Right lobe of liver (tissue), 4 donors: Measurements from ENCODE around the gene SRD5A3.

ENCODE experiments used
- CTCF ChIP-seq, 4 donors: fragments of 200-600 bp in 3 of 4; fragments of 450-650 bp in 1 of 4; IDR thresholded peaks; one replicate each; pipeline versions ENCODE4 v1.5.1 to v1.8.0; 2016 to 2022; ENCODE audit warnings: antibody characterized with exemption in 4 of 4, mild to moderate bottlenecking in 2 of 4
- POLR2A ChIP-seq: fragments of 450-650 bp; IDR thresholded peaks from one replicate; pipeline ENCODE4 v1.6.1; 2017; ENCODE audit warnings: antibody characterized with exemption, mild to moderate bottlenecking
- donor health status: DM: no; HTN: no; CAD: no.
- donor health status: DM: no; HTN: no; CAD: no.
- donor health status: DM: no; HTN: yes; CAD: no.

- no peak for TF ChIP-seq POLR2A
- no peak for TF ChIP-seq CTCF (IDR thresholded peaks at IDR 0.05)
Measured at GRCh38 chr4:55399581-55399980, 53.5 kb downstream of the SRD5A3 start.
